ENCODE measurements around the gene NUDT16L1. TPM values are rescaled to one million over a fixed set of nuclear protein-coding genes. Genes with fewer than 3 reads are reported as not detected.
"Not testable (repeated sequence)": the region's sequence is repeated elsewhere in the genome, so short reads cannot be mapped to it uniquely, and the experiment has no call there.

NUDT16L1 gene
- total RNA-seq, 6 donors from 2014 or later, result 14.9 to 66.0 (median 34.1) TPM

DNA sequence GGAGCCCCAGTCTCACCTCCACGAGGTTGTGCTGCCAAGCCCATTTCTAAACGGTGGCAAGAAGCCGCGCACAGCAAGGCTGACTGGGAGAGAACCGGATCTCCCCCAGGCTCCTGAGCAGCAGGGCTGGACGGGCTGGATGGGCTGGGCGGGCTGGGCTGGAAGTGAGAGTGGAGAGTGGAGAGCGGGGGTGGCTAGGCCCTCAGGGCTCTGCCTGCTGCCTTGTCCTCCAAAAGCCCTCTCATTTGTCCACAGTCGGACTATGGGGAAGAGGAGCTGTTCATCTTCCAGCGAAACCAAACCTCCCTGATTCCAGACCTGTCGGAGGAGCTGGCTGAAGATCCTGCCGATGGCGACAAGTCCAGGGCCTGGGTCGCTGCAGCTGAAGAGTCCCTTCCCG is 44.2 kb downstream of the NUDT16L1 start:
- no peaks in the 10 kb centered on the region for H3K27me3 ChIP-seq
- H3K4me3 ChIP-seq, result no peak overlapping the region

DNA sequence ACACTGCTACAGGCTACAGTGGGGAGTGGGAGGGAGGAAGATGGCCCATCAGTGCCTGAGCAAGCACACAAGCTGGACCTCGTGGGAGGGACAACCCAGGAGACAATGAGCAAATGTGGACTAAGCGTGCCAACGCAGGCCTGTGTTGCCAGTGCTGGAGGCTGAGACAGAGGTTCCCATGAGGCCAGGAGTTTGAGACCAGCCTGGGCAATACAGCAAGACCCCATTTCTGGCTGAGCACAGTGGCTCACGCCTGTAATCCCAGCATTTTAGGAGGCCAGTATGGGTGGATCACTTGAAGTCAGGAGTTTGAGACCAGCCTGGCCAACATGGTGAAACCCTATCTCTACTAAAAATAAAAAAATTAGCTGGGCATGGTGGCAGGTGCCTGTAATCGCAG is 45.0 kb downstream of the NUDT16L1 start:
- not testable (repeated sequence) for ATAC-seq (ENCODE audit: low FRiP score in 2 of 2); H3K9me3 ChIP-seq
- 90% methylated on average over 4 to 5 of the region's 5 CpGs for WGBS, 2 donors

More for the DNA sequence above, 44.2 kb downstream of the NUDT16L1 start:
- TF ChIP-seq EP300 (IDR thresholded peaks at IDR 0.05) (no peak), POLR2A (IDR thresholded peaks at IDR 0.05) (no peak), POLR2AphosphoS5 (IDR thresholded peaks at IDR 0.05) (no peak)
- TF ChIP-seq, protein P1, sequence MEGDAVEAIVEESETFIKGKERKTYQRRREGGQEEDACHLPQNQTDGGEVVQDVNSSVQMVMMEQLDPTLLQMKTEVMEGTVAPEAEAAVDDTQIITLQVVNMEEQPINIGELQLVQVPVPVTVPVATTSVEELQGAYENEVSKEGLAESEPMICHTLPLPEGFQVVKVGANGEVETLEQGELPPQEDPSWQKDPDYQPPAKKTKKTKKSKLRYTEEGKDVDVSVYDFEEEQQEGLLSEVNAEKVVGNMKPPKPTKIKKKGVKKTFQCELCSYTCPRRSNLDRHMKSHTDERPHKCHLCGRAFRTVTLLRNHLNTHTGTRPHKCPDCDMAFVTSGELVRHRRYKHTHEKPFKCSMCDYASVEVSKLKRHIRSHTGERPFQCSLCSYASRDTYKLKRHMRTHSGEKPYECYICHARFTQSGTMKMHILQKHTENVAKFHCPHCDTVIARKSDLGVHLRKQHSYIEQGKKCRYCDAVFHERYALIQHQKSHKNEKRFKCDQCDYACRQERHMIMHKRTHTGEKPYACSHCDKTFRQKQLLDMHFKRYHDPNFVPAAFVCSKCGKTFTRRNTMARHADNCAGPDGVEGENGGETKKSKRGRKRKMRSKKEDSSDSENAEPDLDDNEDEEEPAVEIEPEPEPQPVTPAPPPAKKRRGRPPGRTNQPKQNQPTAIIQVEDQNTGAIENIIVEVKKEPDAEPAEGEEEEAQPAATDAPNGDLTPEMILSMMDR (IDR thresholded peaks at IDR 0.05), result no peak
- 75 to 77% methylated on average over 9 to 14 of the region's 15 CpGs for WGBS, 2 donors
- Histone ChIP-seq H3K9me3 (no peaks in the 10 kb centered on the region), H3K4me1 (peaks cover 9 to 22% (median 11%) of the 10 kb centered on the region in 4 donors), H3K36me3 (no peaks in the 10 kb centered on the region), H3K27ac (no peak overlapping the region)
- no peak for DNase-seq
- no peak for ATAC-seq (ENCODE audit: low FRiP score in 2 of 2)

DNA sequence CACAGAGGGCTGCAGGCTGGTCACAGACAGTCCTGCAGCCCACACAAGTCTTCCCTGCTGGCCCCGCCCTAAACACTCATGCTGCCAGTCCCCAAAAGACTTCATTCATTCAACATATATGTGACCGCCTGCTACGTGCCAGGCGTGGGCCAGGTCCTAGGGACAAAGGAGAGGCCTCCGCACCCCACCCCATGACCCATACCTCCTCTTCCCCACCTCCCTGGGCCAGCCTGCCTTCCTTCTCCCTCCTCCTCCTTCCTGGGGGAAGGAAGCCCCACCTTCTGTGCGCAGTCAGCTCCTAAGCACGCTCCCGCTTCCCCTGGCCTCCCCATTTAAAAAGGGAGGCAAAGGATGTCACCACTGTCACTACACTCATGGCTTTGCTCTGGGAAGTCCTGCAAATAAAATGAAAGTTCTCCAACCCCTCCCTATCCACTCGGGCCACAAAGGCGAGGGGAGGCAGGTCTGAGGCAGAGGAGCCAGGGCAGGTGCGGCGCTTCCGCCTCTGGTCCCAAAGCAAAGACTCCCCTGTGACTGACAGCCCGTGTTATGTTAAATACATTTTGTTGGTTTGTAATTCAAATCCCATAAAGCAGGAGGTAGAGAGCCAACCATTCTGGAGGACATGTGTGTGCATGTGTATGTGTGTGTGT is 50.0 kb downstream of the NUDT16L1 start:
- 30 to 37% methylated on average over 13 to 14 of the region's 14 CpGs for WGBS, 2 donors
- Histone ChIP-seq H3K27me3 (no peaks in the 10 kb centered on the region), H3K4me1 (peaks cover 0 to 8% (median 6%) of the 10 kb centered on the region in 4 donors), H3K4me3 (peak overlapping the region in 3 of 4 donors; percentile 3 to 37 (median 29)), H3K9me3 (no peaks in the 10 kb centered on the region), H3K36me3 (no peaks in the 10 kb centered on the region), H3K27ac (no peak overlapping the region)
- DNase-seq (no peak), ATAC-seq (ENCODE audit: low FRiP score in 2 of 2) (no peak)
- TF ChIP-seq, protein P1 (IDR thresholded peaks at IDR 0.05), result no peak
- TF ChIP-seq POLR2AphosphoS5 (IDR thresholded peaks at IDR 0.05), result no peak
- no peak for TF ChIP-seq EP300 (IDR thresholded peaks at IDR 0.05)
- no peak for TF ChIP-seq POLR2A (IDR thresholded peaks at IDR 0.05)

More for the DNA sequence above, 45.0 kb downstream of the NUDT16L1 start:
- peaks cover 7 to 21% (median 12%) of the 10 kb centered on the region in 4 donors for H3K4me1 ChIP-seq
- H3K27me3 ChIP-seq, DNase-seq, H3K4me3 ChIP-seq, H3K27ac ChIP-seq, H3K36me3 ChIP-seq: not testable (repeated sequence)

DNA sequence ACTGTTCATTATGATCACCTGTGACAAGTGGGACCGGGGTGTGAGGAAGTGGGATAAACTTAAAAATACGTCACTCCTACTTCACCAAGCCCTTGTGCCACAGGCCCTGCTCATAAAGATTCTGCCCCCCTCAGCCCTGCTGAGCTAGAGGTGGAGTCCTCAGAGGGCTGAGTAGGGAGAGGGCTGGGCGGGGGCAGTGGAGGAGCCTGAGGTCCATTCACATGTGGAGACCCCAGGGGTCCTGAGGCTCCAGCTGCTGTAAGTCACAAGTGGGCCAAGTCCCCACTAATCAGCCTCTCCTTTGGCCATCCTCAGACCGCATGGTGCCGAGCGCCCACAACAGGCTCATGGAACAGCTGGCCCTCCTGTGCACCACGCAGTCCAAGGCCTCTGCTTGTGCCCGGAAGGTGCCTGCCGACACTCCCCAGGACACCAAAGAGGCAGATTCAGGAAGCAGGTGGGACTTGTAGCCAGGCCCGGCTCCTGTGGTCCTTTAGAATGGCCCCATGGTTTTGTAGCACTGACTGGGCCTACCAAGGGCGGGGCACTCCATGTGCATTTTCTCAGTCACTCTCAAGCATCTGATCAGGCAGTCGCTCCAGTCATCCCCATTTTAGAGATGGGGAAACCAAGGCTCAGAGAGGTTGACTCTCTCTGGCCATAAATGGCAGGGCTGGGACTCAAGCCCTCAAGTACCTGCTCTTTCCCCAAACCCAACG is 51.4 kb downstream of the NUDT16L1 start:
- Histone ChIP-seq H3K36me3 (peaks cover 0 to 6% (median 2%) of the 10 kb centered on the region in 4 donors), H3K27ac (no peak overlapping the region), H3K4me1 (peaks cover 0 to 8% (median 6%) of the 10 kb centered on the region in 4 donors), H3K27me3 (no peaks in the 10 kb centered on the region), H3K9me3 (no peaks in the 10 kb centered on the region), H3K4me3 (no peak overlapping the region)
- TF ChIP-seq EP300 (IDR thresholded peaks at IDR 0.05) (no peak), POLR2A (IDR thresholded peaks at IDR 0.05) (no peak), POLR2AphosphoS5 (IDR thresholded peaks at IDR 0.05) (no peak)
- TF ChIP-seq, protein P1 (IDR thresholded peaks at IDR 0.05), result no peak
- 68 to 74% methylated on average over 4 to 10 of the region's 13 CpGs for WGBS, 2 donors
- no peak for ATAC-seq (ENCODE audit: low FRiP score in 2 of 2)
- DNase-seq, result no peak

DNA sequence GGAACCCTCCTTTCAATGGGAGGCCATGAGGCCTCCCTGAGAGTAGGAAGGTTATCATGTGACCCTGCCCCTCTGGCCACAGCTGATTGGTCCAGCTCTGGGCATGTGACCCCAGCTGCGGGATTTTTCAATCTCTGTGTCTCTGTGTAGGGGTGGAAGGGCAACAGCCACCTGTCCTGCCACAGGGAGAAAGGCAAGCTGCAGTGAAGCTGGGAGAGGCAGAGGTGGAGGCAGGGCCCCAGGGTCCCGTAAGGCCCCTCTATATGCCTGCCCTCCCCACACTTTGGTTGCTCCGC is 51.9 kb downstream of the NUDT16L1 start:
- Histone ChIP-seq H3K9me3 (no peaks in the 10 kb centered on the region), H3K27me3 (no peaks in the 10 kb centered on the region), H3K36me3 (peaks cover 0 to 11% (median 5%) of the 10 kb centered on the region in 4 donors), H3K4me1 (peaks cover 0 to 8% (median 6%) of the 10 kb centered on the region in 4 donors), H3K27ac (no peak overlapping the region), H3K4me3 (no peak overlapping the region)
- TF ChIP-seq, protein P1 (IDR thresholded peaks at IDR 0.05), result no peak
- TF ChIP-seq EP300 (IDR thresholded peaks at IDR 0.05) (no peak), POLR2AphosphoS5 (IDR thresholded peaks at IDR 0.05) (no peak), POLR2A (IDR thresholded peaks at IDR 0.05) (no peak)
- 43 to 88% methylated on average over 1 to 3 of the region's 3 CpGs for WGBS, 2 donors
- DNase-seq (no peak), ATAC-seq (ENCODE audit: low FRiP score in 2 of 2) (no peak)

Small RNAs within 50 kb of the gene (small RNA-seq; reads per million reads assigned to genes)
- gene MIR6769A, result 0 to 0.07 (median 0) reads per million in 4 donors

Other genes with a start within 250 kb of the NUDT16L1 start
- 10 to 100 TPM; 34.4 to 80.7 (median 43.3) TPM for gene NMRAL1, start 218.9 kb upstream of the NUDT16L1 start, total RNA-seq
- 10 to 100 TPM; 22.0 to 93.9 (median 53.8) TPM for gene HMOX2, start 217.2 kb upstream of the NUDT16L1 start, total RNA-seq
- gene CDIP1, start 154.8 kb upstream of the NUDT16L1 start, total RNA-seq, result 10 to 100 TPM in 5 of 6 donors, 1 to 10 TPM in 1; 7.3 to 27.0 (median 21.9) TPM
- 1 to 10 TPM in 1 of 6 donors, under 1 TPM in 4, not detected in 1; 0.24 to 1.0 (median 0.46) TPM for gene C16orf96, start 137.2 kb upstream of the NUDT16L1 start, total RNA-seq
- 10 to 100 TPM; 14.9 to 43.9 (median 25.8) TPM for gene UBALD1, start 78.7 kb upstream of the NUDT16L1 start, total RNA-seq
- gene MGRN1, start 68.7 kb upstream of the NUDT16L1 start, total RNA-seq, result 100 to 1,000 TPM in 3 of 6 donors, 10 to 100 TPM in 3; 49.0 to 148 (median 99.1) TPM
- gene ANKS3, start 40.7 kb downstream of the NUDT16L1 start, total RNA-seq, result 10 to 100 TPM; 17.9 to 67.1 (median 20.0) TPM
- 10 to 100 TPM in 1 of 6 donors, 1 to 10 TPM in 5; 1.6 to 19.1 (median 4.3) TPM for gene DNAAF8, start 41.0 kb downstream of the NUDT16L1 start, total RNA-seq
- 10 to 100 TPM; 10.1 to 17.5 (median 13.2) TPM for gene ZNF500, start 73.6 kb downstream of the NUDT16L1 start, total RNA-seq
- gene SEPTIN12, start 94.8 kb downstream of the NUDT16L1 start, total RNA-seq, result not detected
- 10 to 100 TPM in 5 of 6 donors, 1 to 10 TPM in 1; 5.2 to 71.0 (median 36.6) TPM for gene SMIM22, start 101.8 kb downstream of the NUDT16L1 start, total RNA-seq
- gene ROGDI, start 109.1 kb downstream of the NUDT16L1 start, total RNA-seq, result 10 to 100 TPM; 19.2 to 59.7 (median 33.1) TPM
- 100 to 1,000 TPM in 1 of 6 donors, 10 to 100 TPM in 5; 67.8 to 110 (median 90.6) TPM for gene GLYR1, start 153.7 kb downstream of the NUDT16L1 start, total RNA-seq
- 10 to 100 TPM; 35.7 to 49.2 (median 38.8) TPM for gene UBN1, start 153.9 kb downstream of the NUDT16L1 start, total RNA-seq
- 100 to 1,000 TPM in 5 of 6 donors, 10 to 100 TPM in 1; 72.7 to 156 (median 132) TPM for gene PPL, start 243.6 kb downstream of the NUDT16L1 start, total RNA-seq